KOPT-K1 (cell line): Measurements from ENCODE around the gene SRPX.

Experiments used
- H3K27ac ChIP-seq: fragments of 200-600 bp; sonication (generic); 2 replicates; pipeline ENCODE4 v1.5.1; 2016; ENCODE audit warnings: antibody characterized with exemption, mild to moderate bottlenecking, low read depth, low read length; ENCODE audit not compliant: poor library complexity, severe bottlenecking
- H3K36me3 ChIP-seq: fragments of 200-600 bp; sonication (generic); 2 replicates; pipeline ENCODE4 v1.5.1; 2017; ENCODE audit warnings: antibody characterized with exemption, mild to moderate bottlenecking, low read length, moderate library complexity; ENCODE audit not compliant: insufficient read depth
- H3K9me3 ChIP-seq: fragments of 200-600 bp; sonication (generic); 2 replicates; pipeline ENCODE4 v1.5.1; 2017; ENCODE audit warnings: antibody characterized with exemption, low read length, mild to moderate bottlenecking; ENCODE audit not compliant: insufficient read depth, poor library complexity, severe bottlenecking

The SRPX gene, protein sequence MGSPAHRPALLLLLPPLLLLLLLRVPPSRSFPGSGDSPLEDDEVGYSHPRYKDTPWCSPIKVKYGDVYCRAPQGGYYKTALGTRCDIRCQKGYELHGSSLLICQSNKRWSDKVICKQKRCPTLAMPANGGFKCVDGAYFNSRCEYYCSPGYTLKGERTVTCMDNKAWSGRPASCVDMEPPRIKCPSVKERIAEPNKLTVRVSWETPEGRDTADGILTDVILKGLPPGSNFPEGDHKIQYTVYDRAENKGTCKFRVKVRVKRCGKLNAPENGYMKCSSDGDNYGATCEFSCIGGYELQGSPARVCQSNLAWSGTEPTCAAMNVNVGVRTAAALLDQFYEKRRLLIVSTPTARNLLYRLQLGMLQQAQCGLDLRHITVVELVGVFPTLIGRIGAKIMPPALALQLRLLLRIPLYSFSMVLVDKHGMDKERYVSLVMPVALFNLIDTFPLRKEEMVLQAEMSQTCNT

DNA sequence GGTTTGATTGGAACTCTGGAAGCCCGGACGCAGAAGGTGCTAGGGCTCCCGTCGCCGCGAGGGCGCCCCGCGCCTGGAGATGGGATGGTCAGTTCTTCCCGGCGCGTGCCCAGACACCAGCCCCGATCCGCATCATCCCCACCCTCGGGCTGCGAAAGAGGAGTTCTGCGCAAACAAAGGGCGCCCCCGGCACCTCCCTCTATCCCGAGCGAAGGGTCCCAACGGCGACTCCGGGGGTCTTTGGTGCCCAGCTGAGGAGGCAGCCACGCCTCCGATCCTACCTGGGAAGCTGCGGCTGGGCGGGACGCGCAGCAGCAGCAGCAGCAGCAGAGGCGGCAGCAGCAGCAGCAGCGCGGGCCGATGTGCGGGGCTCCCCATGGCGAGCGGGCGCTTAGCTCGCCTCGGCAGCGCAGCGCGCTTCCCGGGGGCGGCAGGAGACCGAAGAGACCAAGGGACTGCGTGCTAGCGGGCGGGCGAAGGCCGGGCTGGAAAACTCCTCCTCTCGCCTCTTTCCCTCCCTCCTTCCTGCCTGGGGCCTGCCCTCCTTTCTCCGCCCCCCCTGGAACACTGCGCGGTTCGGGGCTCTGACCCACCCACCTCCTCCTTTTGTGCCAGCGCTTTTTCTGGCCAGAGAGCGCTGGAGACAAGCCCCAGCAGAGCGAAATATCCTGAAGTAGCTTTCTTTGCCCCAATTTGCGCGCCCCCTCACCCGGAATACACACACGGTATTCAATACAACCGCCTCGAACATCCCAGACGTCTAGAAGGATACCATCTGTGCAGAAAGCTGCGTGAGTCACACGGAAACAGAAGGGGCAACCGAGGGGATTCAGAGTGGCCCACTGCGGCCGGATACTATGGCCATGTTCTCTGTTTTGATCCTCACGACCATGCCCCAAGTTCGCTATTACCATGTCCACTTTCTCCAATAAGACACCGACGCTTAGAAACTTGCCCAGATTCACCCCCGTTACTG, at the start of gene SRPX:
SRPX (minus strand) TSS at position 457 of the 976 bp plus-strand sequence; CDS start at position 378, 79 bp downstream.
- H3K9me3 ChIP-seq, result no peaks in the 10 kb centered on the region
- no peak within 1 kb of the TSS for H3K27ac ChIP-seq
- H3K36me3 ChIP-seq, result no peaks in the 10 kb centered on the region

DNA sequence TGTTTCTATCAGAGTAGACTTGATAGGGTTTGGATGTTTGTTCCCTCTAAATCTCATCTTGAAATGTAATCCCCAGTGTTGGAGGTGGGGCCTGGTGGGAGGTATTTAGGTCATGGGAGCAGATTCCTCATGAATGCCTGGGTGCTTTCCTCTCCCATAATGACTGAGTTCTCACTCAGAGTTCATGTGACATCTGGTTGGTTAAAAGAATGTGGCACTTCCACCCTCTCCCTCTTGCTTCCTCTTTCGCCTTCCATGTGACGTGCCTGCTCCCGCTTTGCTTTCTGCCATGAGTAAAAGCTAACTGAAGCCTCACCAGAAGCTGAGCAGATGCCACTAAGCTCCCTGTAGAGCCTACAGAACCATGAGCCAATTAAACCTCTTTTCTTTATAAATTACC, 47.3 kb upstream of the SRPX start:
- Histone ChIP-seq H3K27ac (no peak overlapping the region), H3K9me3 (no peaks in the 10 kb centered on the region), H3K36me3 (no peaks in the 10 kb centered on the region)

DNA sequence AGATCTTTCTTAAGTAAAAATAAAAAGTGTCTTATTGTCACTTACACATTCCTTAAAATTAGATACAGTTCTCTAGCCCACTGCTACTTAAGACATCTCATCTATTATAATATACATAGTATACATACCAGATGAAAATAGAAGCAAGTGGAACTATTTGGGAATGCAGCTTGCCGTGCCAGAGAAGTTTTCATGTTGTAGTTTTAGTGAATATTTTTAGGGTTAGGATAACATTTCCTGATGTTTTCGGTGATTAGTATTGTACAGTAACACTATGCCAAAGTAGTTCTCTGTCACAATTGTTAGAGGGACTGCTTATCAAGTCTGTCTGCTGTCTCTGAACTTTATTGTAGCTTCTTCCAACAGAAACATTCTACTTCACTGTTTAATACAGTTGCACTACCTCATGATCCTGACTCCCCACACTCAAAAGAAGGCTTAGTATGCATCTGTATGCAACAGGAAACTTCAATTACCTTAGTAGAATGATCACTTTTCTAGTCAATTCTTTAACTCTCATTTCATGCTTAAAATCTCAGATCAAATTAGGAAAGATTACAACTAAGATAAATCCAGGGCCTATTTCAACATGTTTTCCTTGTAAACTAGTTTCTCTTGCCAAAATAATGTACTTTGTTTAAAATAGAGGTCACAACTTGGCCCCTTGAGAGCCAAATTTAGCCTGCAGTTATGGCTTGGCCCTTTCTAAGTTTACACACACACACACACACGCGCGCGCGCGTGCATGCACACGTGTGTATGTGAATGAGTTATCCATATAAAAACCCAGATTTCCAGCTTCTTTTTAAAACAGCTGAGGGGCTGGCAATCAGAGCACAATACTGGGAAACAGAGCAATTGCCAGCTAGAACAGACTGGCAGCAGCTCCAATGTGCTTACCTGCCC, 42.3 kb upstream of the SRPX start:
- H3K27ac ChIP-seq, result no peak overlapping the region
- H3K36me3 ChIP-seq, result no peaks in the 10 kb centered on the region
- H3K9me3 ChIP-seq, result no peaks in the 10 kb centered on the region

DNA sequence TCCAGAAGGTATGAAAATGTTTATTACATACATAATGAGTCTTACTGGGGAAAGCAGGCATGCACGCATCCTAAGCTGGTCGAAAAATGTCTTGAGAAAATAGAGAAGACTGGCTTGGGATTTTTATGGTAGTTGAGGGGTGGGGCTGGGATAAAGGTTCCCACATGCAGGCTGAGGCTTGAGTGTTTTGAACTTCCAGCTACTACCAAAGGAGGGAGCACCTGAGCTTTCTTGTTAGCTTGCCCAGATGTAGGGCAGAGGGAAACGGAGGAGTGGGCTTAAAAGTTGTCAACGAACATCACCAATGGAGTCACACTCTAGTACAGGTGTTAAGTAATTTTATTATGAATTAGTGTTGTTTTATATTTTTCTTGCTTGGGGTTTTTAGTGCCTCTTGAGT, 39.6 kb upstream of the SRPX start:
- Histone ChIP-seq H3K9me3 (no peaks in the 10 kb centered on the region), H3K27ac (no peak overlapping the region)

DNA sequence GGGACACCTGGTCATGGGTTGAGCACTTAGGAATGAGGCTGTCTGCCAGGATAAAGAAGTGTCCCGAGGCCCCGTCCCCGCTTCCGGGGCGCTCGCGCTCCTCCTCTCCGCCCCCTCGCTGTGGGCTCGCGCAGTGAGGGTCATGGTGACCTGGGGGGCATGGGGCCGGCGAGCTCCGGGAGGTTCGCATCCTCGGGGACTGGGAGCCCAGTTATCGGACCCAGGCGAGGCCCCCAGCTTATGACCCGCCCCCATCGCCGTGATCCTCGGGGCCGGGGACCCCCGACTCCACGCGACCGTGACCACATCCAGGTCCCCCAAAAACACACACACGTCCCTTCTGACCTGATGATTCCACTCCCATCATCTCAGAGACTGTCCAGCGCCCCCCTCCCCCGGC, 35.3 kb upstream of the SRPX start:
- Histone ChIP-seq H3K9me3 (no peaks in the 10 kb centered on the region), H3K27ac (no peak overlapping the region), H3K36me3 (no peaks in the 10 kb centered on the region)

More for the DNA sequence above, 39.6 kb upstream of the SRPX start:
- H3K36me3 ChIP-seq, result no peaks in the 10 kb centered on the region

DNA sequence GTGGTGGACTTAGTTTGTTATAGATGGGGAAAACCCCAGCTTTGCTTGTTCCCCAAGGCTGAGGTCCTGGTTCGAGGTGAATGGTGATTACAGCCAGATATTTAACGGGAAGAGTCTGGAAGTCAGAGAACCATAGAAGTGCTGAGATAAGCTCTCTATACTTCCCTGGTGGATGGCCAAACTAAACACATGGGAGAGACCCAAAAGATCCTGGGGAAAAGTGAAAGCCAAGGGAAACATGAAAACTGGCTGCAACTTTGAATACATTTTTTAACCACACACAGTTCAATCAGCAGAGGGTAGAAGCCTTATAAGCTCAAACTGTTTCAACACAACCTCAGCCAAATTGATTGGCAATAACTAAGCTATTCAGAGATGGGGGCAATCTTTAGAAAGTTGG, 29.3 kb upstream of the SRPX start:
- H3K9me3 ChIP-seq, result no peaks in the 10 kb centered on the region
- no peak overlapping the region for H3K27ac ChIP-seq
- no peaks in the 10 kb centered on the region for H3K36me3 ChIP-seq

DNA sequence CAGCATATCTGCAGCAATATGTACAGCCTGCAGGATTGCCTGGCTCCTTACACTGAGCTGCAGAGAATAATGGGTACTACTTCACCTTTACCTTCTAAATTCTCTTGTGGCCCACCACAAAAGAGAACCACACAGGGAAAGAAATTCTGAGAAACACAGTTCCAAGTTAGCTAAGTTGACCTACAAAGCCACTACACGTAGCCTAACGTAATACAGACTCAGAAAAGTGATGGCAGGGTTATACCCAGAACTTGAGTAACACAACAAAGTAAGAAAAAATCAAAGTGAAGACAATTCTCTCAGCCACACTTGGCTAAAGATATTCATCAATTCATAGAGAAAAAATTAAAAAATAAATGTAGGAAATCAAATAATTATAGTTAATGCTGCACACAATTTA, 26.4 kb upstream of the SRPX start:
- H3K9me3 ChIP-seq, result no peaks in the 10 kb centered on the region
- no peak overlapping the region for H3K27ac ChIP-seq
- H3K36me3 ChIP-seq, result no peaks in the 10 kb centered on the region

DNA sequence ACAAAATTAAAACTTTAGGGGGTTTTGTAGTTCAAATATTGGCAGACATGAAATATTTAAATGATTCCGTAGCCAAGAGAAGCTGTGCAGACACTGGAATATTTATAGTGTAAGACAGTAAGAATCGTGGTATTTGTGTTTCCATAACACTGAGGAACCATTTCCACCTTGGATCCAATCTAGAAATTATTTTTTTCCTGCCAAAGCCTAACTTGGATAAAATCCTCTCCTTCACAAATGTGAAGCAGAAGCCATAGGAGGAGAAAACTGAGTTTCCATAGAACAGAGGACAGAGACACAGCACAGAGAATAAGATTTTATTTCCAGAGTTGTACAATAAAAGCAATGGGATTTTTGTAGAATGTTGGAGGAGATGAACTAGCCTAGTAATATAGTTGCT, 19.9 kb upstream of the SRPX start:
- H3K27ac ChIP-seq, result no peak overlapping the region
- H3K36me3 ChIP-seq, result no peaks in the 10 kb centered on the region
- no peaks in the 10 kb centered on the region for H3K9me3 ChIP-seq

DNA sequence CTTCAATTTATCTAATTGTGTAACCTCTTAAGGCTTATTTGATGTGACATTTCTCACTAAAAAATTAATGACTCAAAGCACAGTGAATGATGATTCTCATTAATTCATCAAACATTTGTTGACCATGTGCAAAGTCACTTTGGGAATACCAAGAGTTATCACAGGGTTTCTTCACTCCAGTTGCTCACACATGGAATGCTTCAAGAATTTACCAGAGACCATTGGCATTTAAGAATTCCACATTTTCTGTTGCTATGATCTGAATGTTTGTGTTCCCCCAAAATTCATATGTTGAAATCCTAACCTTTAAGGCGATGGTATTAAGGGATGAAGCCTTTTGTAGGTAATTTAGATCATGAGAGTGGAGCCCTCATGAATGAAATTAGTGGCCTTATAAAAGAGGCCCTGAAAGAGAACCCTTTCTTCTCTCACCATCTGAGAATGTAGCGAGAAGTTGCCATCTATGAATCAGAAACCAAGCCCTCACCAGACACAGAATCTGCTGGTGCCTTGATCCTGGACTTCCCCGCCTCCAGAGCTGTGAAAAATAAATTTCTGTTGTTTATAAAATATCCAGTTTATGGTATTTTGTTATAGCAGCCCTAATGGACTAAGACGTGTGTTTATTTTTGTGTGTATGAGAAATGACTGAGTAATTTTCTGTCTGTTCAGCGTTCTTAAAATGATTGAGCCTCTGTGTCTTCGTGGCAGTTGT, 16.4 kb upstream of the SRPX start:
- no peaks in the 10 kb centered on the region for H3K36me3 ChIP-seq
- no peak overlapping the region for H3K27ac ChIP-seq
- H3K9me3 ChIP-seq, result no peaks in the 10 kb centered on the region

DNA sequence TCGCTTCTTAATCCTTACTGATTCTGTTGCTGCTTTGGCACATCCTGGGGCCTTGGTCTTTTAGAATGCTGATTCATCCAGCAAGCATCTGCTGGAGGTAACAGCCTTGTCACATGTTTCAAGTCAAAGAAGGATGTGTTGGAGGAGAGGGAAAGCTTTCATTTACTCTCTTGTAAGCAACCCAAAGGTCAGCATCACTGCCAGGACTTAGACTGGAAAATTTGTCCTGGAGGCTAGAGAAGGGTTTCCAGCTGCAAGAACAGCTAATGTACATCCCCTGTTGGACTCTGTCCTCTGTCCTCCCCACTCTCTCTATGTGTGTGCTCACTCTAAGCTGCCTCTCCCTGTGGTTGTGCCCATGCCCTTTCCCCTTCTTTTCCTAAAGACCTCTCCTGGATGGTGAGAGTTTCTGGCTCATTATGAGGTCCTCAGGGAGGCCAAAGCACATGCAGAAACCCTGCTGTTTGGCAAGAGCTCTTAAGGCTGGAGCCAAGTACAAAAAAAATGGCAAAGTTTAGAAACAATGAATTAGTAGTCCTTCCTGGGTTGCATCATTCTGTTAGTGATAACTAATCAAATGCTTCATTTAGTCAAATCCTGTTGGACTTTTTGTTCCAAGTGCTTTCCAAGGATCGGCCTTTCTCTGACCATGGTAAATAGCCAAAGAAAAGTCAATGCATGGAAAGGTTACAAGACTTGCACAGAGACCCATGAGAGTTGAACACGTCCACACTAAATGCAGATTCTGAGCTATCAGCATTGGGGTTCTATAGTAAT, 13.4 kb upstream of the SRPX start:
- H3K9me3 ChIP-seq, result no peaks in the 10 kb centered on the region
- no peaks in the 10 kb centered on the region for H3K36me3 ChIP-seq
- H3K27ac ChIP-seq, result no peak overlapping the region

DNA sequence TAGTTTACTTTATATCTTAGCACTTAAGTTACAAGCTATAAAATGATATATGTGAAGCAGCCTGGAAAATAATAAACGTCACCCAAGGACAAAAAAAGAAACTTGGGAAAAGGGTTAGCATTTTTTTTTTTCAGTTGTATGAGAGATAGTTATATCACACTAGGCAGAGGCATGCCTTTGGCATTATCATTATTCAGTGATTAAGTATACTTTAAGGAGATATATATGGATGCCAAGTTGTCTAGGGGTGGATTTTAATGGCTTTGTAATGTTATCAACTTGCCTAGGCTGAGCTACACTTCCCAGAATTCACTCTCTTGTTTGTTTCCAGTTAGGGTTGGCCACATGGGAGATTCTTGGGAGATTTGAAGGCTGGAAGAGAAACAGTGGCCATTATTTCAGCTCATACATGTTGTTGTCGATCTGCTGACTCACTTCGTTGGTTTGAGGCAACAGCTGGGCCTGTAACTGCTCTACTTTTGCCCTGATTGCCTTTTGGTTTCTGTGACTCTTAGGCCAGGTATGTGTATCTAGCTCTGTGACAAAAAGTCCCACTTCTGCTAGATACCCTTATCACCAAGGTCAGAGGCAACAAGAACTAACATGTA, 11.5 kb upstream of the SRPX start:
- Histone ChIP-seq H3K36me3 (no peaks in the 10 kb centered on the region), H3K27ac (no peak overlapping the region), H3K9me3 (no peaks in the 10 kb centered on the region)

DNA sequence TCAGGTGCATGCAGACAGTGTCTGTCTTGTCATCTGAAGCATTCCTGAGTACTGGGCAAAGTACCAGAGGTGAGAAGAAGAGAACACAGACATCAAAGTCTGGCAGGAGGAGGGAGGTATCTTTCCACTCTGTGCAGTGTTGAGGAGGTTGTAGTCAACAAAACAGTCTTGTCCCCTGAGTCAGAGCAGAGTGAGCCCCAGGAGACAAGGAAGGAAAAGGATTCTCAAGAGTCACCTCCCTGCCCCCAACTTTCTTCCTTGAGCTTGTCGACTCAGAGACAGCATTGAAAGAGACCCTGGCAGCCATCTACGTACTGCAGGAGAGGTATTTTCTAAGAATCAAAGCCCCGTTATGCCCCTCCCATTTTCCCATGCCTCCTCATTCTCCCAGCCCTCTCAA, 4.4 kb upstream of the SRPX start:
- no peaks in the 10 kb centered on the region for H3K36me3 ChIP-seq
- no peak overlapping the region for H3K27ac ChIP-seq
- H3K9me3 ChIP-seq, result no peaks in the 10 kb centered on the region

DNA sequence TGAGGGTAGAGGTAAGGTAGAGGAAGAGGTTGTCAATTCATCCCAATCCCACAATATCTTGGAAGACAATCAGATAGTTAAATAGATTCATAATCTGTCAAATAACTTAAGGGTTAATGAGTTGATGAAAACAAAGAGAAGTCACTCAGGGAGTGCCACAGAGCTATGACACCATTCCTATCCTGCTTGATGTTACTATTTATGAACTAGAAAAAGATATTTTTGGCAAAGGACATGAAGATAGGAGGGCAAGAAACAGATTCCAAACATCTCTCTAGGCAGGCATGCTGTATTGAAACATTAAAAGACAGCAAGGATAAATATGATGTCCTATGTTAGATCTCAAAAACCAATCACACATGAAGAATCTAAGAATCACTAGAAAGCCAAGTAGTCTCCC, 3.5 kb upstream of the SRPX start:
- no peak overlapping the region for H3K27ac ChIP-seq
- H3K36me3 ChIP-seq, result no peaks in the 10 kb centered on the region
- no peaks in the 10 kb centered on the region for H3K9me3 ChIP-seq
